ENCODE measurements around the gene NDUFAF3. TPM values are rescaled to one million over a fixed set of nuclear protein-coding genes. Genes with fewer than 3 reads are reported as not detected.

NDUFAF3 gene
- total RNA-seq, 2 experiments from 2014 or later = 124 to 309 TPM

- intact Hi-C loops (cut with micrococcal nuclease; ENCODE audit: unreplicated experiment) = loop anchor here (5.0 kb wide), 1 partner anchor 88 kb away; the partner anchor contains the start of gene QRICH1
- TF ChIP-seq EZH2phosphoT487 (IDR thresholded peaks at IDR 0.05; ENCODE audit: borderline replicate concordance, low read depth, low read length) = no peak
- no peak for TF ChIP-seq CTCF (conservative IDR thresholded peaks at IDR 0.05; ENCODE audit: low read length)
- CTCF ChIA-PET (ENCODE audit: unreplicated experiment) = no interaction called here
- POLR2A ChIA-PET = no interaction called here
- Histone ChIP-seq H3K9me3 (ENCODE audit: low read length) (no peaks in the 10 kb centered on the region), H3K36me3 (ENCODE audit: insufficient read depth, low read length) (peaks cover 5% of the 10 kb centered on the region; the same call in 1 of the 2 replicates), H3K4me1 (ENCODE audit: insufficient read depth, low read length, poor library complexity, severe bottlenecking) (peaks cover 18% of the 10 kb centered on the region), H4K20me1 (ENCODE audit: insufficient read depth, low read length) (peaks cover 9% of the 10 kb centered on the region; the same call in 1 of the 2 replicates), H2AFZ (ENCODE audit: low read length) (no peak overlapping the region), H3K27ac (ENCODE audit: low read depth, low read length, poor library complexity, severe bottlenecking) (no peak overlapping the region), H3K9me2 (ENCODE audit: insufficient read depth, low read length) (no peaks in the 10 kb centered on the region), H3K4me2 (ENCODE audit: low read length) (no peak overlapping the region), H3K4me3 (ENCODE audit: low read depth, low read length, poor library complexity, severe bottlenecking) (no peak overlapping the region), H3K79me2 (ENCODE audit: insufficient read depth, low read depth, low read length) (peaks cover 18% of the 10 kb centered on the region; the same call in 1 of the 2 replicates)
- BruUV-seq (replicated peaks) = no TSS peak
- no peak for DNase-seq (ENCODE audit: low spot score)
Measured at GRCh38 chr3:49004352-49005302, 17.3 kb upstream of the NDUFAF3 start.

GRCh38 chr3:49005303-49005680, 16.6 kb upstream of the NDUFAF3 start:
- peaks cover 7% of the 10 kb centered on the region; the same call in 1 of the 2 replicates for H3K36me3 ChIP-seq (ENCODE audit: insufficient read depth, low read length)
- ChIA-PET POLR2A (no interaction called here), CTCF (ENCODE audit: unreplicated experiment) (no interaction called here)
- DNase-seq (ENCODE audit: low spot score) = no peak
- no peak for TF ChIP-seq CTCF (conservative IDR thresholded peaks at IDR 0.05; ENCODE audit: low read length)
- no peak for TF ChIP-seq EZH2phosphoT487 (IDR thresholded peaks at IDR 0.05; ENCODE audit: borderline replicate concordance, low read depth, low read length)
- H3K79me2 ChIP-seq (ENCODE audit: insufficient read depth, low read depth, low read length) = peaks cover 21% of the 10 kb centered on the region; the same call in 1 of the 2 replicates
- H3K4me3 ChIP-seq (ENCODE audit: low read depth, low read length, poor library complexity, severe bottlenecking) = no peak overlapping the region
- H3K9me2 ChIP-seq (ENCODE audit: insufficient read depth, low read length) = no peaks in the 10 kb centered on the region
- H3K27ac ChIP-seq (ENCODE audit: low read depth, low read length, poor library complexity, severe bottlenecking) = no peak overlapping the region
- H4K20me1 ChIP-seq (ENCODE audit: insufficient read depth, low read length) = peaks cover 9% of the 10 kb centered on the region; the same call in 1 of the 2 replicates
- peaks cover 18% of the 10 kb centered on the region for H3K4me1 ChIP-seq (ENCODE audit: insufficient read depth, low read length, poor library complexity, severe bottlenecking)
- no peak overlapping the region for H3K4me2 ChIP-seq (ENCODE audit: low read length)
- intact Hi-C loops (cut with micrococcal nuclease; ENCODE audit: unreplicated experiment) = loop anchor here (5.0 kb wide), 1 partner anchor 87 kb away; the partner anchor contains the start of gene QRICH1
- no peaks in the 10 kb centered on the region for H3K9me3 ChIP-seq (ENCODE audit: low read length)
- no TSS peak for BruUV-seq (replicated peaks)
- no peak overlapping the region for H2AFZ ChIP-seq (ENCODE audit: low read length)
